RWPE2 (cell line): Measurements from ENCODE around the gene ATG2B.

ENCODE experiments used
- ATAC-seq: fragments of 200-7000 bp; cut with Tn5 transposase; 3 replicates; pipeline ENCODE4 v1.9.1; 2021; ENCODE audit warnings: low read depth
- DNase-seq: peaks from one replicate; pipeline ENCODE4 v3.0.0-alpha.2; 2020; ENCODE audit warnings: low spot score
- H3K27ac ChIP-seq: fragments of 450-650 bp; 2 replicates; pipeline ENCODE4 v1.5.1; 2017; ENCODE audit warnings: mild to moderate bottlenecking; ENCODE audit not compliant: poor library complexity, severe bottlenecking
- H3K27me3 ChIP-seq: fragments of 250-450 bp; sonication (Bioruptor Pico); 2 replicates; pipeline ENCODE4 v1.5.1; 2021; ENCODE audit warnings: mild to moderate bottlenecking, moderate library complexity; ENCODE audit not compliant: insufficient read depth, poor library complexity, severe bottlenecking
- H3K36me3 ChIP-seq: fragments of 250-450 bp; sonication (Bioruptor Pico); 2 replicates; pipeline ENCODE4 v1.5.1; 2020; ENCODE audit warnings: low read depth, mild to moderate bottlenecking, moderate library complexity
- H3K4me1 ChIP-seq: fragments of 250-450 bp; sonication (Bioruptor Pico); 2 replicates; pipeline ENCODE4 v1.5.1; 2021; ENCODE audit warnings: mild to moderate bottlenecking, moderate library complexity; ENCODE audit not compliant: insufficient read depth, poor library complexity, severe bottlenecking
- H3K4me3 ChIP-seq: fragments of 250-450 bp; sonication (Bioruptor Pico); 2 replicates; pipeline ENCODE4 v1.5.1; 2021; ENCODE audit warnings: mild to moderate bottlenecking, moderate library complexity; ENCODE audit not compliant: severe bottlenecking
- H3K9me3 ChIP-seq: fragments of 250-450 bp; sonication (Bioruptor Pico); 2 replicates; pipeline ENCODE4 v1.5.1; 2021; ENCODE audit warnings: mild to moderate bottlenecking, moderate library complexity; ENCODE audit not compliant: severe bottlenecking
- TF ChIP-seq, protein P1 (sequence below): fragments of 450-650 bp; IDR thresholded peaks from one replicate; pipeline ENCODE4 v1.5.1; 2017; ENCODE audit warnings: mild to moderate bottlenecking, moderate library complexity; ENCODE audit not compliant: poor library complexity, severe bottlenecking

Gene ATG2B

DNA sequence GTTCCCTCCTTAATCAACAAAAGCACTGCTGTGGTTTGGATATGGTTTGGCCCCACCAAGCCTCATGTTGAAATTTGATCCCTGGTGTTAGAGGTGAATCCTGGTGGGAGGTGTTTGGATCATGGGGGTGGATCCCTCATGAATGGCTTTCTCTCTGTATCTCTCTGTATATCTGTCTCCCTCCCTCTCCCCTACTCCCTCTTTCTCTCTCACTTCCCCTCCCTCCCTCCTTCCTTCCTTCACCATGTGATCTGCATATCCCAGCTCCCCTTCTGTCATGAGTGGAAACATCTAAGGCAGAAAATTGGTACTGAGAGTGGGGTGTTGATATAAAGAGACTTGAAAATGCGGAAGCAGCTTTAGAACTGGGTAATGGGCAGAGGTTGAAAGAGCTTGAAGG is 5.4 kb upstream of the ATG2B start:
- DNase-seq (no peak), ATAC-seq (no peak)
- Histone ChIP-seq H3K4me3 (no peak overlapping the region), H3K9me3 (no peaks in the 10 kb centered on the region), H3K4me1 (peaks cover 7% of the 10 kb centered on the region), H3K27me3 (no peaks in the 10 kb centered on the region), H3K27ac (no peak overlapping the region), H3K36me3 (peaks cover 10% of the 10 kb centered on the region; the same call in 1 of the 2 replicates)
- TF ChIP-seq, protein P1, sequence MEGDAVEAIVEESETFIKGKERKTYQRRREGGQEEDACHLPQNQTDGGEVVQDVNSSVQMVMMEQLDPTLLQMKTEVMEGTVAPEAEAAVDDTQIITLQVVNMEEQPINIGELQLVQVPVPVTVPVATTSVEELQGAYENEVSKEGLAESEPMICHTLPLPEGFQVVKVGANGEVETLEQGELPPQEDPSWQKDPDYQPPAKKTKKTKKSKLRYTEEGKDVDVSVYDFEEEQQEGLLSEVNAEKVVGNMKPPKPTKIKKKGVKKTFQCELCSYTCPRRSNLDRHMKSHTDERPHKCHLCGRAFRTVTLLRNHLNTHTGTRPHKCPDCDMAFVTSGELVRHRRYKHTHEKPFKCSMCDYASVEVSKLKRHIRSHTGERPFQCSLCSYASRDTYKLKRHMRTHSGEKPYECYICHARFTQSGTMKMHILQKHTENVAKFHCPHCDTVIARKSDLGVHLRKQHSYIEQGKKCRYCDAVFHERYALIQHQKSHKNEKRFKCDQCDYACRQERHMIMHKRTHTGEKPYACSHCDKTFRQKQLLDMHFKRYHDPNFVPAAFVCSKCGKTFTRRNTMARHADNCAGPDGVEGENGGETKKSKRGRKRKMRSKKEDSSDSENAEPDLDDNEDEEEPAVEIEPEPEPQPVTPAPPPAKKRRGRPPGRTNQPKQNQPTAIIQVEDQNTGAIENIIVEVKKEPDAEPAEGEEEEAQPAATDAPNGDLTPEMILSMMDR = no peak

DNA sequence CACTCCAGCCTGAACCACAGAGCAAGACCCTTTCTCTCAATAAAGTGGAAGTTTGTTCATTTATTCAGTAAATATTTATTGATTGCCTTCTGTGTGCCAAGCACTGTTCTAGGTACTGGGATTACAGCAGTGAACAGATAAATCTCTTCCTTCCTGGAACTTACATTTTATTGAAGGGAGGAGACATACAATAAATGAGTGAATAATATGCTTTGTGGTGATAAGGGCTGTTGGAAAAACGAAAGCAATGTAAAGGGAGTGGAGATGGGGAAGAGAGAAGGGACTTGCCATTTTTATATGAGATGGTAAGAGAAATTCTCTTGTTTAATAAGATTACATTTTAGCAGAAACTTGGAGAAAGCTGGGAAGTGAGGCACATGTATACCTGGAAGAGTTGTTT is 1.8 kb upstream of the ATG2B start:
- Histone ChIP-seq H3K4me3 (no peak overlapping the region), H3K27me3 (no peaks in the 10 kb centered on the region), H3K36me3 (peaks cover 6% of the 10 kb centered on the region; the same call in 1 of the 2 replicates), H3K27ac (no peak overlapping the region), H3K4me1 (peaks cover 18% of the 10 kb centered on the region), H3K9me3 (no peaks in the 10 kb centered on the region)
- TF ChIP-seq, protein P1 = no peak
- DNase-seq (no peak), ATAC-seq (no peak)

DNA sequence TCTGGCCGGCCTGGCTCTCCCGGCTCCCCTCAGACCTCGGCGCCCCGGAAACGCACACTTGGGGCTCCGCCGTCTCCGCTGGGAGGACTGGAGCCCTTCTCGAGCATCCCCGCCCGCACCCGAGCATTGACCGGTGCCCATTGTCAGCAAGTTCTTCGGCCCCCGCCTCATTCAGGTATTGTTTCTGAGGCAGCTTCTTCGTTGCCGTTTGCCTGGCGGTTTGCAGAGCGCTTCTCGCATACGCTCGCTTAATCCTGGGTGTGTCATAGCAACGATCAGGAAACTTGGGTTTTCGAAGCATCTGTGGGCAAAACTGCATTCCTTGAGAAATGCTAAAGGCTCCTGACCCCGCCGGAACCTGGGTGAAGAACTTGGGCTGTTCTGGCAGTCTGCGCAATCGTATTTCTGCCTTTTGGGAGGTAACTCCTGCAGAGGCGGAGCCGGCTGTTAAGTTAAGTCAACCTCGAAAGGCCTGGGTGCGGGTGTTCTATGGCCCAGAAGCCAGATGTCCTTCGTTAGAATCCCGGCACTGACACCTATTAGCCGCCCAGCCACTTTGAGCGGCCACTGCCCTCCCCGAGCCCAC is 703 bp upstream of the ATG2B start:
- TF ChIP-seq, protein P1 = no peak
- Histone ChIP-seq H3K9me3 (no peaks in the 10 kb centered on the region), H3K4me3 (peak overlapping the region; percentile 97), H3K27ac (peak overlapping the region; percentile 47), H3K36me3 (peaks cover 6% of the 10 kb centered on the region; the same call in 1 of the 2 replicates), H3K4me1 (peaks cover 18% of the 10 kb centered on the region), H3K27me3 (no peaks in the 10 kb centered on the region)
- no peak for DNase-seq
- ATAC-seq = peak; percentile 49

DNA sequence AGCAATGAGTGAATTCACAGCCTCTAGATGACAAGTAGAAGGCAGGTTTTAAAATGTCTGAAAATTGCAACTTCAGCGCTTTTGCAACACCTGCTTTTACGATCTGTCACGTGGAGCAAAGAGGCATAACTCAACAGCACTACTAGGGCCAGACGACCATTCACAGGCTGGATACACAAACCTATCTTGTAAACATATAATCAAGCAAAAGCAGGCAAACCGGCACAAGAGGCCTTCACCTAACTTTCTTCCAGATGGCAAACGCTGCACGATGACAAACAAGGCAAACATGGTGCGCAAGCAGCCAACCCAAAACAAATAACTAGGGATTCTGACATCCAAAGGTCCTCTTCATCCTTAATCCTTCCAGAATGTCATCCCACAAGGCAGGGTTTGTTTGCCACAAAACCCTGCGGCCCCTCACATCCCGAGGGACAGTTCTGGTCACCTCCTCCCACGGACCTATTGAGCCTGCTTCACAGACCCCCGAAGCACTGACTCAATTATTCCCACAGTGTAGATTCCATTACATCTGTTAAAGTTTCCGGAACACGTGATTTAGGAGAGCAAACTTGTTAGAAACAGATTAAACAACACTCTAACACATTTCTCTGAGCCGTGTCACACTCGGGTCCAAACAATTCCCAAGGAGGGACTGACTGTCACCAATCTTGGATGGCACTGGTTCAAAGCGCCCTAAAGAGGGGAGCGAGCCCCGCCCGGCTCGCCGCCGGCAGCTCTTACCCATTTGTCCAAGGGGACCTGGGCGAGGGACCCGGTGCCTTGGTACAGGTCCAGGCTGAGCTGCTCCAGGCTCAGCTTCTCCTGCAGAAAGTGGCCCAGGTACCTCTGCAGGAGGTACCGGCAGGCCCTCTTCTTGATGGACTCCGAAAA is 823 bp downstream of the ATG2B start:
- ATAC-seq = peak; percentile 37

More for the DNA sequence above, 823 bp downstream of the ATG2B start:
- Histone ChIP-seq H3K4me3 (peak overlapping the region; percentile 97), H3K27me3 (no peaks in the 10 kb centered on the region), H3K4me1 (peaks cover 18% of the 10 kb centered on the region), H3K27ac (peak overlapping the region; percentile 47), H3K36me3 (peaks cover 6% of the 10 kb centered on the region; the same call in 1 of the 2 replicates), H3K9me3 (no peaks in the 10 kb centered on the region)
- DNase-seq = no peak
- TF ChIP-seq, protein P1 = no peak
